OCI-LY3 (cell line): ENCODE measurements around the gene STK17B.
"Not testable (repeated sequence)": the region's sequence is repeated elsewhere in the genome, so short reads cannot be mapped to it uniquely, and the experiment has no call there.

Experiments
- H2AFZ ChIP-seq: fragments of 200-600, 300-600 bp; shearing (Covaris generic); 2 replicates; pipeline ENCODE4 v1.6.0; 2014; ENCODE audit warnings: antibody characterized with exemption, low read depth, low read length
- H3K27ac ChIP-seq: fragments of 200-600, 300-600 bp; sonication (generic); 2 replicates; pipeline ENCODE4 v1.5.1; 2014; ENCODE audit warnings: mild to moderate bottlenecking, low read length, moderate library complexity, mixed read lengths
- H3K27me3 ChIP-seq: fragments of 200-600, 300-600 bp; sonication (generic); 2 replicates; pipeline ENCODE4 v1.6.1; 2014; ENCODE audit warnings: low read depth, low read length, mixed read lengths
- H3K36me3 ChIP-seq: fragments of 200-600, 300-600 bp; sonication (generic); replicated peaks from 2 replicates; pipeline ENCODE3; 2014; ENCODE audit warnings: low read depth, low read length, mixed read lengths
- H3K4me1 ChIP-seq: fragments of 300-600, 200-600 bp; sonication (generic); 2 replicates; pipeline ENCODE4 v1.6.1; 2014; ENCODE audit warnings: low read length, mixed read lengths
- H3K4me2 ChIP-seq: fragments of 200-600, 300-600 bp; sonication (generic); 2 replicates; pipeline ENCODE4 v1.6.1; 2014; ENCODE audit warnings: low read length, mixed read lengths
- H3K4me3 ChIP-seq: fragments of 300-600, 200-600 bp; sonication (generic); 2 replicates; pipeline ENCODE4 v1.5.1; 2014; ENCODE audit warnings: antibody characterized with exemption, mild to moderate bottlenecking, low read length, moderate library complexity
- H3K79me2 ChIP-seq: fragments of 300-600, 200-600 bp; shearing (Covaris generic); 2 replicates; pipeline ENCODE4 v1.6.1; 2014; ENCODE audit warnings: mild to moderate bottlenecking, low read length, mixed read lengths
- H3K9ac ChIP-seq: fragments of 300-600, 200-600 bp; shearing (Covaris generic); 2 replicates; pipeline ENCODE4 v1.6.0; 2014; ENCODE audit warnings: mild to moderate bottlenecking, low read length, moderate library complexity
- H3K9me3 ChIP-seq: fragments of 200-600, 300-600 bp; shearing (Covaris generic); 2 replicates; pipeline ENCODE4 v1.6.1; 2014; ENCODE audit warnings: low read length, mixed read lengths; ENCODE audit not compliant: insufficient read depth
- H4K20me1 ChIP-seq: fragments of 200-600, 300-600 bp; sonication (generic); 2 replicates; pipeline ENCODE4 v1.6.1; 2016; ENCODE audit warnings: low read length, mixed read lengths; ENCODE audit not compliant: insufficient read depth
- CTCF ChIP-seq: fragments of 200-600, 300-600 bp; sonication (generic); IDR thresholded peaks from 2 replicates; pipeline ENCODE4 v1.5.1; 2014; ENCODE audit warnings: antibody characterized with exemption, low read length, low read depth
- EZH2phosphoT487 ChIP-seq: fragments of 200-600 bp; shearing (Covaris generic); IDR thresholded peaks from 2 replicates; pipeline ENCODE4 v1.6.1; 2018; ENCODE audit warnings: antibody characterized with exemption, mixed run types, low read depth

The STK17B gene

GRCh38 chr2:196191541-196191940 is 20.2 kb upstream of the STK17B start:
- Histone ChIP-seq H3K36me3 (no peaks in the 10 kb centered on the region), H3K27ac (no peak overlapping the region), H3K4me3 (no peak overlapping the region), H3K27me3 (no peaks in the 10 kb centered on the region), H3K4me2 (no peak overlapping the region), H4K20me1 (no peaks in the 10 kb centered on the region), H2AFZ (no peak overlapping the region), H3K79me2 (no peaks in the 10 kb centered on the region), H3K4me1 (no peaks in the 10 kb centered on the region), H3K9ac (no peak overlapping the region), H3K9me3 (no peaks in the 10 kb centered on the region)
- TF ChIP-seq CTCF (no peak), EZH2phosphoT487 (no peak)

GRCh38 chr2:196187898-196188458 is 16.6 kb upstream of the STK17B start:
- Histone ChIP-seq H3K4me2 (no peak overlapping the region), H3K27ac (no peak overlapping the region)
- TF ChIP-seq EZH2phosphoT487: no peak
- TF ChIP-seq CTCF: no peak

GRCh38 chr2:196187175-196187700 is 15.9 kb upstream of the STK17B start:
- not testable (repeated sequence) for H3K9ac ChIP-seq, H3K27ac ChIP-seq, H3K36me3 ChIP-seq, H3K4me2 ChIP-seq, H2AFZ ChIP-seq, H4K20me1 ChIP-seq, H3K4me3 ChIP-seq, H3K79me2 ChIP-seq, H3K27me3 ChIP-seq, H3K9me3 ChIP-seq
- H3K4me1 ChIP-seq: peaks cover 21% of the 10 kb centered on the region

More at GRCh38 chr2:196187898-196188458, 16.6 kb upstream of the STK17B start:
- H4K20me1 ChIP-seq: no peaks in the 10 kb centered on the region
- no peak overlapping the region for H3K4me3 ChIP-seq
- H3K9me3 ChIP-seq: no peaks in the 10 kb centered on the region
- no peaks in the 10 kb centered on the region for H3K27me3 ChIP-seq
- H2AFZ ChIP-seq: no peak overlapping the region
- H3K9ac ChIP-seq: no peak overlapping the region
- peaks cover 15% of the 10 kb centered on the region for H3K4me1 ChIP-seq
- H3K79me2 ChIP-seq: no peaks in the 10 kb centered on the region
- no peaks in the 10 kb centered on the region for H3K36me3 ChIP-seq

- Histone ChIP-seq H2AFZ (no peak overlapping the region), H3K79me2 (no peaks in the 10 kb centered on the region), H3K4me3 (no peak overlapping the region), H3K36me3 (no peaks in the 10 kb centered on the region), H3K27ac (no peak overlapping the region), H3K9me3 (no peaks in the 10 kb centered on the region), H3K9ac (no peak overlapping the region), H4K20me1 (no peaks in the 10 kb centered on the region), H3K4me1 (peaks cover 30% of the 10 kb centered on the region), H3K27me3 (no peaks in the 10 kb centered on the region), H3K4me2 (no peak overlapping the region)
- TF ChIP-seq CTCF: no peak
- TF ChIP-seq EZH2phosphoT487: no peak
Observed at GRCh38 chr2:196186266-196186980, 15.0 kb upstream of the STK17B start.
